Stimulated activated CD4-positive, alpha-beta T cell treated with anti-CD3 and anti-CD28 coated beads, TNF-alpha, amount 100 ng/mL, for 24 hours (primary cell): ENCODE results near the gene STOML1.

Experiments used
- DNase-seq, 3 experiments: peaks; one replicate each; pipeline ENCODE4 v3.0.0-alpha.2; 2020; ENCODE audit warnings: low read depth in 3 of 3

STOML1 gene

DNA sequence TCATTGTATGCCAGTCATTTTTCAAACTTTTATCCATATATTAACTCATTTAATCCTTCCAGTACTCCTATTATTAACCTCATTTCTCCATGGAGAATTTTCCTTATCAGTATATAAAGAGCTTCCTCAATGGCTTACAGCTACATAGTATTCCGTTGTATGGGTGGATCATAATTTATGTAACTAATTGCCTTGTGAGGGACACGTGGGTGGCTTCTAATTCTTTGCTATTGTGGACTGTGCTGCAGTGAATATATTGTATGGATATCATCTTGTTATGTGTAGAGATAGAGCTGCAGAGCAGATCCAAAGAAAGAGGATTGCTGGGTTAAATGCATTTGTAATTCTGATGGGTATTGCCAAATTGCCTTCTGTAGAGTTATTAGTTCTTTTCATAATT lies 27.6 kb upstream of the STOML1 start:
- DNase-seq, result no peak

- DNase-seq, result no peak
These were observed 21.3 kb upstream of the STOML1 start for GRCh38 chr15:74013374-74013894.

DNA sequence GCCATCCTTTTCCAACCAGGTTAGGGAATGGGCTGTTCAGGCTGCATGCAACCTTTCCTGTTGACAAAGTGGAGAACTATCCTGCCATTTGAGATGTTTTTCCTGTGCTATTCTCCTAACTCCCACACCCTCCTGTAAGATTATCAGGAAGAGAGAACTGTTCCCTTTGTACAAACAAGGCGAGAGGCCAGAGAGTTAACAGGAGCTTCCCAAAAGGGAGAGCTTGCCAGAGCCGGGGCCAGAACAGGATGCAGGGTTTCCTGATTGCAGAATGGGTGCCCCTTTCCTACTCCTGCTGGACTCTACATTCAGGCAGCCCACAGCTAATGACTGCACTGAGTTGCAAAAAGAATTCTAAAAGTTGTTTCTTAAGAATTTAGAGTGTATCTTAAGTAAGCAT lies 19.5 kb upstream of the STOML1 start:
- DNase-seq, result no peak

- DNase-seq, result no peak
These were observed 18.9 kb upstream of the STOML1 start for GRCh38 chr15:74010929-74011540.

- no peak for DNase-seq
These were observed 16.8 kb upstream of the STOML1 start for GRCh38 chr15:74008901-74009300.

DNA sequence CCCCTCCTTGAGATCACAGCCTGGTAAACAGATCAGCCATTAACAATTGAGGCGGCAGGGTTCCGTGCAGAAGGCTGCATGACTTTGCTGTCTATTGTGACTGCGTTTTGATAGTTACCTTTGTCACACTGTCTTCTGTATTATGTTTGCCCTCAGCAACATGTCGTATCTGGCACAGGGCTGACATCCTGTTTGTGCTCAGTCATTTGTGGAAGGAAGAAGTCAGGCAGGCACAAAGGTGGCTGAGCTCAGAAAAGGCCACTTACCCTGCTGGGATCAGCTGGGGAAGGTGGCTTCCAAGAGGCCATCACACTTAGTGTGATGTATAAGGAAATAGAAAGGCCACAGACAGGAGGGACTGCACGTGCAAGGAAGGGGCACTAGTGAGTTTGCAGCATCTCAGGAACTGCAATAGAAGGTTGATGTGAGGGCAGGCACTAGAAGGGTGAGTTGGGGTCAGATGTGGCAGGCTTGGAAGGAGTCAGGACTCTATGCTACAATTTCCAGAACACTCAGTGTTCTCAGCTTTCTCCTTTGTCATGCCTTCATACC lies 15.8 kb upstream of the STOML1 start:
- no peak for DNase-seq

- DNase-seq, result no peak
These were observed 14.9 kb upstream of the STOML1 start for GRCh38 chr15:74006774-74007639.

GRCh38 chr15:73997986-73998385 lies 5.9 kb upstream of the STOML1 start:
- DNase-seq, result no peak

- no peak for DNase-seq
These were observed 4.8 kb upstream of the STOML1 start for GRCh38 chr15:73996939-73997338.

- no peak for DNase-seq
These were observed 4.2 kb upstream of the STOML1 start for GRCh38 chr15:73996267-73996666.

- DNase-seq, result no peak
These were observed 3.0 kb upstream of the STOML1 start for GRCh38 chr15:73994912-73995622.

DNA sequence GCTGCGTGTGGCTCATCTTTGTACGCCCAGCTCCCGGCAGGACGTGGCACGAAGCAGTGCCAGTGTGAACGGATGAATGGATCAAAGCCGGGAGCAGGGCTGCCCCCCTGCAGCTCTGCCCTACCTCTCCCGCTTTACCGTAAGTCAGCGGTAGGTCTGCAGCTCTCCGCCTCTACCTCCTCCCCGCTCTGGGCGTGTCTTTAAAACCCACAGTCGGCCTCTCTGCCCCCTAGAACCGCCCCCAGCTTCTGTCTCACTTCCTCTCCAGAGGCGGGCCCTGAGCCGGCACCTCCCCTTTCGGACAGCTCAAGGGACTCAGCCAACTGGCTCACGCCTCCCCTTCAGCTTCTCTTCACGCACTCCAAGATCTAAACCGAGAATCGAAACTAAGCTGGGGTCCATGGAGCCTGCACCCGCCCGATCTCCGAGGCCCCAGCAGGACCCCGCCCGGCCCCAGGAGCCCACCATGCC lies 2.4 kb upstream of the STOML1 start, which contains the start of gene PML:
Gene PML, plus strand, starts transcription at position 304 of the 471 bp plus-strand sequence. Its CDS starts 97 bp downstream, at position 401.
- peak; percentile 86 to 96 (median 89) for DNase-seq

DNA sequence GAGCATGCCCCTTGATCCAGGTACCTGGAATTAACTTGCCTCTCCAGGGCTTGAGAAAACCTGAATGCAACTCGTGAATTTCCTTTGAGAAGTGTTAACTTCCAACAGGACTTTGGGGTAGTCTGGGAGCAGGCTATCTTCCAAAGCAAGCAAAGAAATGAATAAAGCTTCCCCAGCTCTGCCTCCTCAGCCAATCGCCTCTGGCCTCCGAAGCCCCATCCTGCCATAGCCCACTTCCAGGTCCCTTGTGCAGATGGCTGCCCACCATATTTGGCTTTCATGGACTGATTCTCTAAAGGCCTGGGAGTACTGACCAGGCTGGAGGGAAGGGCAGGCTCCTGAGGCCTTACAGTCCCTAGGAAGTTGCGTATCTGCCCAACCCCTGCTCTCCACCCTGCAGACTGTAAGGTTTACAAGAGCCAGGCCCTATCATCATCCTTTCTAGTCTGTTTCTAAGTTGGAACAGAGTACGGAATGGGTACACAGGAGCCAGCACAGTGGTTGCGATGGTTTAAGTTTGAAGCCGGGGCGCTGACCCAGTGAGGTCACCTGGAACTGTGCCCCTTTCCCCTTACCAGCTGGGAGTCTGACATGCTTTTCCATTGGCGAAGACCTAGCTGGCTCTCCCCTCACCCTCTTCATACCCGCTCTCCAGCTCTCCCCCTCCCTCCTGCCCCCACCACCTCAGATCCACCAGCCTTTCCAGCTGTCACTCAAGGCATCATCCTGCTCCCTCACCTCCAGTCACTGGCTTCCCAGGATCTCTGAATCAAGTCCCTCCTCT lies 1.3 kb upstream of the STOML1 start:
- DNase-seq, result no peak

DNA sequence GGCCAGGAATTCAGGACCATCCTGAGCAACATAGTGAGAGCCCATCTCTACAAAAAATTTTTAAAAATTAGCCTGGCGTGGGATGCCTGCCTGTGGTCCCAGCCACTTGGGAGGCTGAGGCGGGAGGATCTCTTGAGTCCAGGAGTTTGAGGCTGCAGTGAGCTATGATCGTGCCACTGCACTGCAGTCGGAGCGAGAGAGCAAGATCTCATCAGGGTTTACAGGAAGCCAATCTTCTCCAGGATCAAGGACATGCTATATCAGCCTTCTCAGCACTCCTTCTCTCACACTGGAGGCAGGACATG lies 451 bp upstream of the STOML1 start:
- DNase-seq, result no peak

- no peak for DNase-seq
These were observed 835 bp downstream of the STOML1 start for GRCh38 chr15:73991260-73991659.

DNA sequence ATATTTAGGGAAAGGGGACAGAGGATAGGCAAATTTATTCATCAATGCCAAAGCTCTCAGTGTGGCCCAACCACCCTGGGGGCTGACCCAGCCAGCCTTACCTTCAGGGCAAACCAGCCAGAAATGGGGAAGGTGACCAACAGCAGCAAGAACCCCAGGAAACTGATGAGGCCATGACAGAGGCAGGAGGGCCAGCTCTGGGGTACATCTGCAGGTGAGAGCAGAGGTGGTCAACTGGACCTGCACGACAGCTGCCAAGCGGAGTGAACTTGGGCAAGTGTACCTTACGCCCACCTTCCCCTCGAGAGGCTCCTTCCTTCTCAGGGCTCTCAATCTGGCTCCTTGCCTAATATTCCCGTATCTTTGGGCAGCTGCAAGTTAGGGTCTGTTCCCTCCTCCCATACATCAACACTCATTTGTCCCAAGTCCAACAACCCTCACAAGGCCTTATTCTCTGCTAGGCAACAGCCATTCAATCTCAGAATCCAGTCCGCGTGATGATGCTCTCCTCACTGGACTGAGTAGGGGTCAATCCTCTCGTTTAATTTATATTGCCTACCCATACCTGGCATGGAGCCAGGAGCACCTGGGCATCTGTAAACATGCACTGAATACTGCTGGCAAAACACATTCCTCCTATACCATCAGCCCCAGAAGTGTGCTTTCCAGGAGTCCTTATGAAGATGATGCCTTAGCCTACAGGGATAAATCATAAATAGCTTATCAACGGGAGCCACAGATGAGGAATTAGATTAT lies 1.7 kb downstream of the STOML1 start:
- DNase-seq, result no peak

GRCh38 chr15:73989001-73989798 lies 2.9 kb downstream of the STOML1 start:
- no peak for DNase-seq

- DNase-seq, result no peak
These were observed 3.6 kb downstream of the STOML1 start for GRCh38 chr15:73988445-73988969.

DNA sequence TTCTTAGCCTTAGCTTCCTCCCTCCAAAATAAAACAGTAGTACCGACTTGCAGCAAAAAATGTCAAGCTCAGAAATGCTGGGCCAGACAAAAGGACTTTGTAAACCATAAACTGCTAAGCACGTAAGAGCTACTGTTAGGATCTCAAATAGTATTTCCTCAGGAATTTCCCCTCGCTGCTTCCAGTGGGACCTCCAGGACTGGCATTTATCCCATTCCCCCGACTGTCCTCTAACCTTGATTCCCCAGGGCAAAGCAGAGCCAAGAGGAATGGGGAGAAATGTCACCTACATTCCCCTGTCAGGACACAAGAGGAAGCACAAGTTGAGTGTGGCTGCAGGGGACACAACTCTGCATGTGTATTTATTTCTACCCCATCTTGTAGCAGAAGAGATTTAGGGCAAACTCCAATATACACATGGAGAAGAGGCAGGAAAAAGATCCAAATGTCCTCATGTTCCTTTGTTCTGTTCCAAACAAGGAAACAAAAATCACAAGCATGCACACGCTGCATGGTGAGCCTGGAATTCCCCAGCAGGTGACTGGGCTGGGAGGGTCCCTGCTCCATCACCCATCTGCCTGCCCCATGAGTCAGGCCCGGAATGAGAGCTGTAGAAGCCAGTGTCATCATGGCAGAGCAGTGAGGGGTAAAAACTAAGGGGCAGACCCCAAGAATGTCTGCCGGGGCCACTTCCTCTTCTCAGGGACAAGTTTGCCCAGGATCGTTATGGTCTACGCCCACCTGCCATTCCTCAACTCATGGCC lies 4.2 kb downstream of the STOML1 start:
- no peak for DNase-seq
